Activated CD8-positive, alpha-beta T cell treated with anti-CD3 and anti-CD28 coated beads for 36 hours (primary cell): ENCODE results near the gene PTPRG. TPM values are rescaled to one million over a fixed set of nuclear protein-coding genes. Genes with fewer than 3 reads are reported as not detected.

ENCODE experiments used
- ATAC-seq: fragments of 200-7000 bp; cut with Tn5 transposase; one replicate; pipeline ENCODE4 v1.10.0; 2021; ENCODE audit warnings: mild to moderate bottlenecking, moderate library complexity
- CTCF ChIA-PET: fragments of 350-600 bp; sonication (Branson Sonifier 250); formaldehyde crosslinking; loops from one replicate; lab custom pipeline; 2021; ENCODE audit warnings: antibody characterized with exemption; lab: Charles Lee
- POLR2A ChIA-PET: fragments of 350-600 bp; sonication (Branson Sonifier 250); formaldehyde crosslinking; loops from one replicate; lab custom pipeline; 2021; ENCODE audit warnings: antibody characterized with exemption; lab: Charles Lee
- DNase-seq: peaks from one replicate; pipeline ENCODE4 v3.0.0-alpha.2; 2020
- H3K27ac Mint-ChIP-seq: one replicate; pipeline ENCODE4 v1.8.0; 2021; ENCODE audit warnings: mild to moderate bottlenecking, mixed read lengths
- H3K27me3 Mint-ChIP-seq: one replicate; pipeline ENCODE4 v1.8.0; 2021; ENCODE audit warnings: mixed read lengths
- H3K36me3 Mint-ChIP-seq: one replicate; pipeline ENCODE4 v1.8.0; 2021; ENCODE audit warnings: low read depth, mixed read lengths
- H3K4me1 Mint-ChIP-seq: one replicate; pipeline ENCODE4 v1.8.0; 2021; ENCODE audit warnings: low read depth, mixed read lengths
- H3K4me3 Mint-ChIP-seq: one replicate; pipeline ENCODE4 v1.8.0; 2021; ENCODE audit warnings: mild to moderate bottlenecking, moderate library complexity, mixed read lengths
- H3K9me3 Mint-ChIP-seq: one replicate; pipeline ENCODE4 v1.8.0; 2021; ENCODE audit warnings: mixed read lengths
- intact Hi-C: fragments of 100-400 bp; cut with micrococcal nuclease; formaldehyde crosslinking; loops from one replicate; pipeline ENCODE4 v1.10.0; 2022
- total RNA-seq, 2 experiments: library from RNA; stranded (reverse); gene quantifications; one replicate each; pipeline ENCODE4 v1.2.3, GENCODE V29; 2021
- TF ChIP-seq, protein P1 (sequence below): fragments of 200-600 bp; IDR thresholded peaks from one replicate; pipeline ENCODE4 v1.8.0; 2022; ENCODE audit warnings: antibody characterized with exemption, mild to moderate bottlenecking

PTPRG gene
- total RNA-seq, 2 experiments from 2014 or later: not detected

DNA sequence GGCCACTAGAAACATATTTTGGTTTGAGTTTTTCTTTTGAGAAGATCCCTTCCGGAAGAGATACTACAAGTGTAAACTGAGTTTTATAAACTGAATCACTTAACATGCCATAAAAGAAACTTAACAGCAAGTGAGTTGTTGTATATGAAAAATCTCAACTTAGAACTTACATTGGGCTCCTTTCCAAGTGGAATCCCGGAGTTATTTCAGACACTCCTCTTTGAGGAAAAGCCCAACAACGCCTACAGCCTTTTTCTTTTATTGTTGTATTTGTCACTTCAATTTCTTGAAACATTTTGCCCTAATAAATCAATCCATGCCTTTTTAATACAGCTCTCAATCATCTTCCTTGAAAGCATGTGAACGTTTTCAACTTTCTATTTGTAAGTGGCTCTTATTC is 674.6 kb downstream of the PTPRG start:
- Mint-ChIP-seq H3K4me1 (no peaks in the 10 kb centered on the region), H3K27ac (no peak overlapping the region), H3K27me3 (peaks cover 7% of the 10 kb centered on the region), H3K9me3 (no peaks in the 10 kb centered on the region), H3K36me3 (no peaks in the 10 kb centered on the region), H3K4me3 (no peak overlapping the region)
- ChIA-PET POLR2A (no interaction called here), CTCF (interaction anchor here (1.7 to 2.3 kb wide), 2 partner anchors 23 to 35 kb away, joined by 3 to 6 read pairs; no protein-coding TSS in a partner anchor)
- TF ChIP-seq, protein P1, sequence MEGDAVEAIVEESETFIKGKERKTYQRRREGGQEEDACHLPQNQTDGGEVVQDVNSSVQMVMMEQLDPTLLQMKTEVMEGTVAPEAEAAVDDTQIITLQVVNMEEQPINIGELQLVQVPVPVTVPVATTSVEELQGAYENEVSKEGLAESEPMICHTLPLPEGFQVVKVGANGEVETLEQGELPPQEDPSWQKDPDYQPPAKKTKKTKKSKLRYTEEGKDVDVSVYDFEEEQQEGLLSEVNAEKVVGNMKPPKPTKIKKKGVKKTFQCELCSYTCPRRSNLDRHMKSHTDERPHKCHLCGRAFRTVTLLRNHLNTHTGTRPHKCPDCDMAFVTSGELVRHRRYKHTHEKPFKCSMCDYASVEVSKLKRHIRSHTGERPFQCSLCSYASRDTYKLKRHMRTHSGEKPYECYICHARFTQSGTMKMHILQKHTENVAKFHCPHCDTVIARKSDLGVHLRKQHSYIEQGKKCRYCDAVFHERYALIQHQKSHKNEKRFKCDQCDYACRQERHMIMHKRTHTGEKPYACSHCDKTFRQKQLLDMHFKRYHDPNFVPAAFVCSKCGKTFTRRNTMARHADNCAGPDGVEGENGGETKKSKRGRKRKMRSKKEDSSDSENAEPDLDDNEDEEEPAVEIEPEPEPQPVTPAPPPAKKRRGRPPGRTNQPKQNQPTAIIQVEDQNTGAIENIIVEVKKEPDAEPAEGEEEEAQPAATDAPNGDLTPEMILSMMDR: no peak
- no peak for ATAC-seq
- no peak for DNase-seq
- intact Hi-C loops: no loop called here

DNA sequence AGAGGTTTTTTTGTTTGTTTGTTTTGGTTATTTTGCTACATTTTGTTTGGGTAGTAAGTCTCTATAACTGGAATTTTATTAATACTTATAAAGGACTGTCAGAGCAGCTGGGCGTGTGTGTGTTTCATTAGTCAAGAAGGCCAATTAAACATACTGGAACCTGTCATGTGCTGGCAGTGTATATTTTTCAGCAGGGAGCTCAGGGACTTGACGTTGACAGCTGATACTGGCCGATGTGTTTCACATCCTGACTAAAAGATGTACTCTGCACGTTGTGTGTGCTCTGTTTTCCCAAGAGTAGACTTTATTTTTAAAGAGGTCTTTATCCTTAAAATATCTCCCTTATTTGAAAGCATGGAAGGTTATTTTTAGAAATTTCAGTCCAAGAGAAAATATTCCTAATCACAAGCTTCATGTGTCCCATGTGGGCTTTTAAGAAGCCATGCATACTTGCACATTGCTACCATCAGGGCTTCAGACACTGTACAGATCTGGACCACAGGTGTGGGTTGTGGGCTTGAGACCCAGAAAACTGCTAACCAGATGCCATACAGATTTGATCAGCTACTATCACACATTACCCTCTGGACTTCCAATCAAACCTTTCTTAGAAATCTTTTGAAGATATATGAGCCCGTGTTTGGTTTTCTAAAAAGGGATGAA is 676.0 kb downstream of the PTPRG start:
- ChIA-PET POLR2A (interaction anchor here (0.6 kb wide), 1 partner anchor 1280 kb away, joined by 3 read pairs; no protein-coding TSS in a partner anchor), CTCF (interaction anchor here (1.7 to 2.3 kb wide), 2 partner anchors 25 to 37 kb away, joined by 3 to 6 read pairs; no protein-coding TSS in a partner anchor)
- Mint-ChIP-seq H3K27me3 (peaks cover 7% of the 10 kb centered on the region), H3K9me3 (no peaks in the 10 kb centered on the region), H3K4me1 (no peaks in the 10 kb centered on the region), H3K27ac (no peak overlapping the region), H3K4me3 (no peak overlapping the region), H3K36me3 (no peaks in the 10 kb centered on the region)
- intact Hi-C loops: no loop called here
- DNase-seq (no peak), ATAC-seq (no peak)
- TF ChIP-seq, protein P1: no peak

DNA sequence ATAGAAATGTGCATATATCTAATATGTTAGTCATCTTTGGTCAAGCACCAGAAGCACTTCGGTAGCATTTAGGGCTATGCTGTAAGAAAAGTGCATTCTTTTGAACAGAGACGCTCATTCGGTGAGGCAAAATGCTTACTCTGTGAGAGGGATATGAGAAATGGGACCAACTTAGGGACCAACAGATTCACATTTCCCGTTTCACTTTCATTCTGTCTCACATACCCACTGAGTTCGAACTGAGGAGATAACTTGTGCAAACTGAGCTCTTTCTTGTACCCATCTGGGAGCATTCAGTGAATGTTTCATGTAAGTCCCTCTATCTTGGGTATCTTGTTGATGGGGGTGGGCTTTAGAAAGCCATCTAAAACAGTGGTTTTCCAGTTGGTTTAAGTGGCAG is 676.6 kb downstream of the PTPRG start:
- intact Hi-C loops: no loop called here
- no peaks in the 10 kb centered on the region for H3K4me1 Mint-ChIP-seq

DNA sequence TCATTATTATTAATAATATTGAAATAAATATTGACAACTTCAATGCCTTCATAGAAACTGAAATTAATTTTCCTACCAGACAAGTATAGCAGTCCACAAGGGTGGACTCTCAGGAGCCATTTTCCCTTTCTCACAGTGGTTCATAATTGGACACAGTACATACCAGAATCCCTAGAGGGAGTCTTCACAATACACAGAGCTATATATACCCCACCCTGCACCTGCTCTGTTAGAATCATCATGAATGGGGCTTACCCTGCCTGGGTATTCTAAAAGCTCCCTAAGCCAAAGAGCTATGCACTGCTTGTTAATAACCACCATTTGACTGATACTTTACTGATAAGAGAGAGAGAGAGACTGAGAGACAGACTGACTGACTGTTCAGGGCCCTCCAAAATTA is 677.1 kb downstream of the PTPRG start:
- Mint-ChIP-seq H3K27me3 (peaks cover 7% of the 10 kb centered on the region), H3K36me3 (no peaks in the 10 kb centered on the region), H3K9me3 (no peaks in the 10 kb centered on the region), H3K4me1 (no peaks in the 10 kb centered on the region), H3K4me3 (no peak overlapping the region), H3K27ac (no peak overlapping the region)
- TF ChIP-seq, protein P1: no peak
- intact Hi-C loops: no loop called here
- POLR2A ChIA-PET: interaction anchor here (0.6 kb wide), 1 partner anchor 1281 kb away, joined by 3 read pairs; no protein-coding TSS in a partner anchor
- CTCF ChIA-PET: no interaction called here
- no peak for ATAC-seq
- DNase-seq: no peak

More for the DNA sequence above, 676.6 kb downstream of the PTPRG start:
- CTCF ChIA-PET: interaction anchor here (2.3 kb wide), 1 partner anchor 37 kb away, joined by 6 read pairs; no protein-coding TSS in a partner anchor
- Mint-ChIP-seq H3K27me3 (peaks cover 7% of the 10 kb centered on the region), H3K4me3 (no peak overlapping the region), H3K27ac (no peak overlapping the region), H3K36me3 (no peaks in the 10 kb centered on the region), H3K9me3 (no peaks in the 10 kb centered on the region)
- POLR2A ChIA-PET: interaction anchor here (0.6 kb wide), 1 partner anchor 1280 kb away, joined by 3 read pairs; no protein-coding TSS in a partner anchor
- TF ChIP-seq, protein P1: no peak
- no peak for DNase-seq
- no peak for ATAC-seq

DNA sequence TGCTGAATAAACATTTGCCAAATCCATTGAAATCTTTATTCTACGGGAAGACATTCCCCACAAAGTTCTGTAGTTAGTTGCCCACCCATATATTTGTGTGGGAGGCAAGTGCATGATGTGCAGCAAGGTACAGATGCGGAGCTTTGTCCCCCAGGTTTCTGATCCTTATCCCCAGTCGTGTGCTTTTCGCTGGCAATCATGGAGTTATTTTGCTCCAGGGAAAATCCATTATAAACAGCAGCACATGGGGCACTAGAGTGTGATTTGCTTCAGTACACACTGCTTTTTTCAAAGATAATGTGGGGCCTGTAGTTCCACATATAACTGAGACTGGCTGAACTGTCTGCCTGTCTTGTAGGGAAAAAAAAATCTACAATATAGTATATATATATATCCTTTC is 679.9 kb downstream of the PTPRG start:
- POLR2A ChIA-PET: interaction anchor here (0.7 to 1.0 kb wide), 2 partner anchors 98 to 315 kb away, joined by 3 read pairs; no protein-coding TSS in a partner anchor
- Mint-ChIP-seq H3K27ac (no peak overlapping the region), H3K27me3 (peaks cover 2% of the 10 kb centered on the region), H3K4me3 (no peak overlapping the region), H3K36me3 (no peaks in the 10 kb centered on the region), H3K4me1 (no peaks in the 10 kb centered on the region), H3K9me3 (no peaks in the 10 kb centered on the region)
- intact Hi-C loops: no loop called here
- CTCF ChIA-PET: no interaction called here
- TF ChIP-seq, protein P1: no peak
- ATAC-seq (no peak), DNase-seq (no peak)
